BE2C (cell line): ENCODE measurements around the gene SIGLEC1.

Source experiments
- DNase-seq: peaks from one replicate; pipeline ENCODE4 v3.0.0-alpha.2; 2020
- H3K27me3 ChIP-seq: fragments of 250-450 bp; sonication (Bioruptor Pico); 2 replicates; pipeline ENCODE4 v1.5.1; 2020; ENCODE audit warnings: mild to moderate bottlenecking
- H3K36me3 ChIP-seq: fragments of 250-450 bp; sonication (Bioruptor Pico); 2 replicates; pipeline ENCODE4 v1.5.1; 2020; ENCODE audit warnings: mild to moderate bottlenecking
- H3K4me1 ChIP-seq: fragments of 250-450 bp; sonication (Bioruptor Pico); 2 replicates; pipeline ENCODE4 v1.5.1; 2020
- H3K4me3 ChIP-seq: 2 replicates; pipeline ENCODE4 v1.5.1; 2011; ENCODE audit warnings: low read depth, low read length
- H3K9me3 ChIP-seq: fragments of 250-450 bp; sonication (Bioruptor Pico); 2 replicates; pipeline ENCODE4 v1.5.1; 2020
- CTCF ChIP-seq: IDR thresholded peaks from 2 replicates; pipeline ENCODE4 v1.5.1; 2012; ENCODE audit warnings: mild to moderate bottlenecking, low read depth, low read length

The SIGLEC1 gene

GRCh38 chr20:3691306-3691705, 21.1 kb downstream of the SIGLEC1 start:
- H3K4me1 ChIP-seq, result no peaks in the 10 kb centered on the region
- H3K4me3 ChIP-seq, result no peak overlapping the region
- H3K36me3 ChIP-seq, result no peaks in the 10 kb centered on the region
- no peaks in the 10 kb centered on the region for H3K9me3 ChIP-seq
- TF ChIP-seq CTCF, result no peak
- H3K27me3 ChIP-seq, result no peaks in the 10 kb centered on the region
- DNase-seq, result no peak

GRCh38 chr20:3690413-3690812, 22.0 kb downstream of the SIGLEC1 start:
- Histone ChIP-seq H3K4me3 (no peak overlapping the region), H3K9me3 (no peaks in the 10 kb centered on the region), H3K27me3 (no peaks in the 10 kb centered on the region), H3K36me3 (no peaks in the 10 kb centered on the region), H3K4me1 (no peaks in the 10 kb centered on the region)
- no peak for DNase-seq
- no peak for TF ChIP-seq CTCF

- H3K9me3 ChIP-seq, result no peaks in the 10 kb centered on the region
- H3K36me3 ChIP-seq, result no peaks in the 10 kb centered on the region
- no peaks in the 10 kb centered on the region for H3K4me1 ChIP-seq
- no peak for DNase-seq
- no peak overlapping the region for H3K4me3 ChIP-seq
- no peak for TF ChIP-seq CTCF
- no peaks in the 10 kb centered on the region for H3K27me3 ChIP-seq
These were observed 22.4 kb downstream of the SIGLEC1 start for GRCh38 chr20:3689978-3690377.

GRCh38 chr20:3687655-3688054, 24.7 kb downstream of the SIGLEC1 start:
- H3K4me1 ChIP-seq, result no peaks in the 10 kb centered on the region
- no peaks in the 10 kb centered on the region for H3K9me3 ChIP-seq
- TF ChIP-seq CTCF, result no peak
- H3K27me3 ChIP-seq, result no peaks in the 10 kb centered on the region
- no peak overlapping the region for H3K4me3 ChIP-seq
- DNase-seq, result no peak
- no peaks in the 10 kb centered on the region for H3K36me3 ChIP-seq

- no peaks in the 10 kb centered on the region for H3K9me3 ChIP-seq
- no peaks in the 10 kb centered on the region for H3K4me1 ChIP-seq
- no peaks in the 10 kb centered on the region for H3K27me3 ChIP-seq
- no peak overlapping the region for H3K4me3 ChIP-seq
- DNase-seq, result no peak
- H3K36me3 ChIP-seq, result no peaks in the 10 kb centered on the region
- TF ChIP-seq CTCF, result no peak
These were observed 25.5 kb downstream of the SIGLEC1 start for GRCh38 chr20:3686867-3687321.

GRCh38 chr20:3686421-3686820, 26.0 kb downstream of the SIGLEC1 start:
- Histone ChIP-seq H3K4me3 (no peak overlapping the region), H3K9me3 (no peaks in the 10 kb centered on the region), H3K27me3 (no peaks in the 10 kb centered on the region), H3K36me3 (no peaks in the 10 kb centered on the region), H3K4me1 (no peaks in the 10 kb centered on the region)
- DNase-seq, result no peak
- TF ChIP-seq CTCF, result no peak
